CD4-positive, alpha-beta T cell (primary cell): ENCODE measurements around the gene EPHA4. TPM values are rescaled to one million over a fixed set of nuclear protein-coding genes. Genes with fewer than 3 reads are reported as not detected.

Experiments used
- ATAC-seq: fragments of 200-7000 bp; cut with Tn5 transposase; one replicate; pipeline ENCODE4 v1.10.0; 2022; ENCODE audit warnings: mild to moderate bottlenecking; ENCODE audit not compliant: poor library complexity
- CTCF ChIA-PET: fragments of 350-600 bp; sonication (Branson Sonifier 250); formaldehyde crosslinking; loops from one replicate; lab custom pipeline; 2021; ENCODE audit warnings: antibody characterized with exemption, inconsistent platforms; lab: Charles Lee
- POLR2A ChIA-PET: fragments of 350-600 bp; sonication (Branson Sonifier 250); formaldehyde crosslinking; loops from one replicate; lab custom pipeline; 2021; ENCODE audit warnings: antibody characterized with exemption, inconsistent platforms; lab: Charles Lee
- DNase-seq, 14 experiments: peaks; one replicate each; pipeline ENCODE4 v3.0.0-alpha.2; 2013 to 2020; ENCODE audit warnings: mixed read lengths in 2 of 14
- H3K27ac ChIP-seq, 2 donors: one replicate each; pipeline versions ENCODE4 v1.5.1 to v1.7.0; 2013; ENCODE audit warnings: low read length in 2 of 2, low read depth in 1 of 2, mild to moderate bottlenecking in 1 of 2
- H3K27me3 ChIP-seq, 2 experiments: 1 replicate in 1 of 2; 2 replicates in 1 of 2; pipeline versions ENCODE4 v1.6.1 to v1.7.0; 2013; ENCODE audit warnings: low read length in 2 of 2, control low read depth in 1 of 2, mild to moderate bottlenecking in 1 of 2, moderate library complexity in 1 of 2; ENCODE audit not compliant: insufficient read depth in 2 of 2, control insufficient read depth in 1 of 2
- H3K36me3 ChIP-seq: one replicate; pipeline ENCODE4 v1.6.1; 2013; ENCODE audit warnings: low read length, control low read depth; ENCODE audit not compliant: insufficient read depth
- H3K4me1 ChIP-seq: one replicate; pipeline ENCODE4 v1.6.1; 2013; ENCODE audit warnings: low read length, control low read depth; ENCODE audit not compliant: insufficient read depth
- H3K4me3 ChIP-seq: one replicate; pipeline ENCODE4 v1.5.1; 2013; ENCODE audit warnings: mild to moderate bottlenecking, low read length, moderate library complexity
- H3K9me3 ChIP-seq, 2 experiments: 1 replicate in 1 of 2; 2 replicates in 1 of 2; pipeline versions ENCODE4 v1.6.1 to v1.7.0; 2013; ENCODE audit warnings: low read length in 2 of 2, mild to moderate bottlenecking in 2 of 2, control low read depth in 1 of 2, moderate library complexity in 1 of 2; ENCODE audit not compliant: control insufficient read depth in 1 of 2, insufficient read depth in 1 of 2
- H3K27ac Mint-ChIP-seq: one replicate; pipeline ENCODE4 v1.8.0; 2020; ENCODE audit warnings: mixed read lengths
- H3K27me3 Mint-ChIP-seq: one replicate; pipeline ENCODE4 v1.8.0; 2021; ENCODE audit warnings: mixed read lengths
- H3K36me3 Mint-ChIP-seq: one replicate; pipeline ENCODE4 v1.8.0; 2021; ENCODE audit warnings: low read depth, mixed read lengths
- H3K4me1 Mint-ChIP-seq: one replicate; pipeline ENCODE4 v1.8.0; 2021; ENCODE audit warnings: low read depth, mixed read lengths
- H3K4me3 Mint-ChIP-seq: one replicate; pipeline ENCODE4 v1.8.0; 2020; ENCODE audit warnings: mild to moderate bottlenecking, mixed read lengths
- H3K9me3 Mint-ChIP-seq: one replicate; pipeline ENCODE4 v1.8.0; 2020; ENCODE audit warnings: mixed read lengths
- intact Hi-C, 2 experiments: fragments of 100-400 bp; cut with DNase I in 1 of 2; cut with micrococcal nuclease in 1 of 2; formaldehyde crosslinking; loops; one replicate each; pipeline versions ENCODE4 v1.15.1 to v1.9.0; 2023 to 2025; cut with DNase I, micrococcal nuclease
- total RNA-seq, 174 experiments: library from RNA in 2 of 174; stranded (reverse) in 2 of 174; gene quantifications; one replicate each; pipeline ENCODE4 v1.2.3 and lab custom pipeline; 2021 to 2026
- TF ChIP-seq, protein P1 (sequence below): fragments of 200-600 bp; IDR thresholded peaks from one replicate; pipeline ENCODE4 v1.8.0; 2022; ENCODE audit warnings: antibody characterized with exemption, mild to moderate bottlenecking

EPHA4 gene
- total RNA-seq, 2 experiments from 2014 or later = 85.7 to 86.5 TPM

DNA sequence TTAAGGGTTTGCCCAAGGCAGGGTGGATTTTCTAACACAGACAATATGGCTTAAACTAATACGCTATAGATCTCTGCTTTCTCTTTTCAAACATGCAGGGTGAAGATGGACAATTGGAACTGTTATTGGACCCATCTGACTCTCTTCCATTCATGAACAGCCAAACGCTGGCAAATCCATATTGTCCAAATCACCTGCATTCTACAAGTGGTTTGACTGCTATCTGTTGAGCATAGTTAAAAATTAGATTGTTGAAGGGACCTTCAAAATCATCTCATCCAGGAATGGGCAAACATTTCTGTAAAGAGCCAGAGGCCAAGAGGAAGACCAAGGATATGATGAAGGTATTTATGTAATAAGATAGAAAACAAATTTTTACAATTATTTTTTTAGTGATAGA, 65.6 kb downstream of the EPHA4 start:
- Histone ChIP-seq H3K27me3 (no peaks in the 10 kb centered on the region), H3K4me3 (no peak overlapping the region), H3K9me3 (no peaks in the 10 kb centered on the region), H3K27ac (no peak overlapping the region), H3K4me1 (peaks cover 9% of the 10 kb centered on the region), H3K36me3 (no peaks in the 10 kb centered on the region)
- Mint-ChIP-seq H3K36me3 (no peaks in the 10 kb centered on the region), H3K4me1 (peaks cover 26% of the 10 kb centered on the region), H3K27ac (no peak overlapping the region), H3K4me3 (no peak overlapping the region), H3K9me3 (no peaks in the 10 kb centered on the region), H3K27me3 (no peaks in the 10 kb centered on the region)
- DNase-seq (no peak), ATAC-seq (no peak)
- CTCF ChIA-PET = no interaction called here
- POLR2A ChIA-PET = interaction anchor here (1.7 to 4.2 kb wide), 2 partner anchors 12 kb away, joined by 7 to 18 read pairs; no protein-coding TSS in a partner anchor
- TF ChIP-seq, protein P1, sequence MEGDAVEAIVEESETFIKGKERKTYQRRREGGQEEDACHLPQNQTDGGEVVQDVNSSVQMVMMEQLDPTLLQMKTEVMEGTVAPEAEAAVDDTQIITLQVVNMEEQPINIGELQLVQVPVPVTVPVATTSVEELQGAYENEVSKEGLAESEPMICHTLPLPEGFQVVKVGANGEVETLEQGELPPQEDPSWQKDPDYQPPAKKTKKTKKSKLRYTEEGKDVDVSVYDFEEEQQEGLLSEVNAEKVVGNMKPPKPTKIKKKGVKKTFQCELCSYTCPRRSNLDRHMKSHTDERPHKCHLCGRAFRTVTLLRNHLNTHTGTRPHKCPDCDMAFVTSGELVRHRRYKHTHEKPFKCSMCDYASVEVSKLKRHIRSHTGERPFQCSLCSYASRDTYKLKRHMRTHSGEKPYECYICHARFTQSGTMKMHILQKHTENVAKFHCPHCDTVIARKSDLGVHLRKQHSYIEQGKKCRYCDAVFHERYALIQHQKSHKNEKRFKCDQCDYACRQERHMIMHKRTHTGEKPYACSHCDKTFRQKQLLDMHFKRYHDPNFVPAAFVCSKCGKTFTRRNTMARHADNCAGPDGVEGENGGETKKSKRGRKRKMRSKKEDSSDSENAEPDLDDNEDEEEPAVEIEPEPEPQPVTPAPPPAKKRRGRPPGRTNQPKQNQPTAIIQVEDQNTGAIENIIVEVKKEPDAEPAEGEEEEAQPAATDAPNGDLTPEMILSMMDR = no peak
- intact Hi-C loops = no loop called here

DNA sequence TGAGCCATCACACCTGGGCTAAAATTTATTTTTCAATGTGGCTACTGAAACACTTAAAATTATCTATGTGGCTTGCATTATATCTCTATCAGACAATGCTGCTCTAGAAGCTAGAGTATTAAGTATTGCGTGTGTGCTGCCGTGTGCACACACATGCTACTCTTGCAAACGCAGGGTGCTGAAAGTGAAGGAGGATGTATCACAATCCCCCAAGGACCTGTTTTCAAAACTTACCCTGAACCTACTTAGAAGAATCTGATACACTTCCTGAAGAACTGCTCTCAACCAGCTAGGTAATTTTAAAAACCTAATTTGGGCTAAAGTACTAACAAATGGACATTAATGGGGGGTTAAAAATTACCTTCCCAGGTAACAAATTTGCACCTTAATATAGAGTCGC, 66.5 kb downstream of the EPHA4 start:
- Histone ChIP-seq H3K27ac (no peak overlapping the region), H3K4me3 (no peak overlapping the region), H3K9me3 (no peaks in the 10 kb centered on the region), H3K4me1 (peaks cover 9% of the 10 kb centered on the region), H3K36me3 (no peaks in the 10 kb centered on the region), H3K27me3 (no peaks in the 10 kb centered on the region)
- POLR2A ChIA-PET = interaction anchor here (4.2 kb wide), 1 partner anchor 13 kb away, joined by 18 read pairs; no protein-coding TSS in a partner anchor
- Mint-ChIP-seq H3K9me3 (no peaks in the 10 kb centered on the region), H3K27ac (no peak overlapping the region), H3K36me3 (no peaks in the 10 kb centered on the region), H3K27me3 (no peaks in the 10 kb centered on the region), H3K4me3 (no peak overlapping the region), H3K4me1 (peaks cover 27% of the 10 kb centered on the region)
- intact Hi-C loops = no loop called here
- DNase-seq (no peak), ATAC-seq (no peak)
- CTCF ChIA-PET = no interaction called here
- TF ChIP-seq, protein P1 = no peak

DNA sequence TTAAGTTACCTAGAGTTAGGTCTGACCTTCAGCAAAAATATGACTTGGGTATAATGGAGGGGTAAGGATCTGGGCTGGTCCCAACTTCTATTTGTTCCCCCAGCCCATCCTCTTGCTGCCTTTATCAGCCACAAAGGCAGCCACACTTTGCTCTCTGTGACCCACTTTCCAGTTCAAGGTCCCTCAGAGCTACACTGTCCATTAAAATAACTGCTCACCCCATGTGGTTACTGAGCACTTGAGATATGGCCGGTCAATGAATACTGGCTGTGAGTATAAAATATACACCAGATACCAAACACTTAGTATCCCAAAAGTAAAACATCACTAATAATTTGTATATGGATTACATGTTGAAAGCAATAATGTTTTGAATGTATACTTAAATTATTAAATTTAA, 67.2 kb downstream of the EPHA4 start:
- H3K4me3 ChIP-seq = no peak overlapping the region
- H3K4me1 Mint-ChIP-seq = peaks cover 34% of the 10 kb centered on the region
- TF ChIP-seq, protein P1 = no peak
- peaks cover 9% of the 10 kb centered on the region for H3K4me1 ChIP-seq
- H3K27me3 ChIP-seq = no peaks in the 10 kb centered on the region
- H3K36me3 Mint-ChIP-seq = no peaks in the 10 kb centered on the region
- H3K27ac ChIP-seq = no peak overlapping the region
- H3K27me3 Mint-ChIP-seq = no peaks in the 10 kb centered on the region
- intact Hi-C loops = loop anchor here in 1 of 2 experiments (5.0 kb wide), 1 partner anchor 67 kb away; the partner anchor contains the start of gene EPHA4
- no peaks in the 10 kb centered on the region for H3K9me3 ChIP-seq
- no peak overlapping the region for H3K4me3 Mint-ChIP-seq
- CTCF ChIA-PET = no interaction called here
- H3K27ac Mint-ChIP-seq = no peak overlapping the region
- POLR2A ChIA-PET = interaction anchor here (1.3 to 4.2 kb wide), 2 partner anchors 14 to 67 kb away, joined by 3 to 18 read pairs; no protein-coding TSS in a partner anchor
- no peaks in the 10 kb centered on the region for H3K36me3 ChIP-seq
- no peak for DNase-seq
- no peaks in the 10 kb centered on the region for H3K9me3 Mint-ChIP-seq
- no peak for ATAC-seq
